ENCODE measurements around the gene ALDH1A3.

- TF ChIP-seq, protein P1, sequence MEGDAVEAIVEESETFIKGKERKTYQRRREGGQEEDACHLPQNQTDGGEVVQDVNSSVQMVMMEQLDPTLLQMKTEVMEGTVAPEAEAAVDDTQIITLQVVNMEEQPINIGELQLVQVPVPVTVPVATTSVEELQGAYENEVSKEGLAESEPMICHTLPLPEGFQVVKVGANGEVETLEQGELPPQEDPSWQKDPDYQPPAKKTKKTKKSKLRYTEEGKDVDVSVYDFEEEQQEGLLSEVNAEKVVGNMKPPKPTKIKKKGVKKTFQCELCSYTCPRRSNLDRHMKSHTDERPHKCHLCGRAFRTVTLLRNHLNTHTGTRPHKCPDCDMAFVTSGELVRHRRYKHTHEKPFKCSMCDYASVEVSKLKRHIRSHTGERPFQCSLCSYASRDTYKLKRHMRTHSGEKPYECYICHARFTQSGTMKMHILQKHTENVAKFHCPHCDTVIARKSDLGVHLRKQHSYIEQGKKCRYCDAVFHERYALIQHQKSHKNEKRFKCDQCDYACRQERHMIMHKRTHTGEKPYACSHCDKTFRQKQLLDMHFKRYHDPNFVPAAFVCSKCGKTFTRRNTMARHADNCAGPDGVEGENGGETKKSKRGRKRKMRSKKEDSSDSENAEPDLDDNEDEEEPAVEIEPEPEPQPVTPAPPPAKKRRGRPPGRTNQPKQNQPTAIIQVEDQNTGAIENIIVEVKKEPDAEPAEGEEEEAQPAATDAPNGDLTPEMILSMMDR (IDR thresholded peaks at IDR 0.05; ENCODE audit: insufficient read depth, low read length): no peak
- TF ChIP-seq POLR2AphosphoS5 (IDR thresholded peaks at IDR 0.05; ENCODE audit: low read depth): no peak
These were observed 12.2 kb upstream of the ALDH1A3 start for GRCh38 chr15:100867433-100867832.

Data from HL-60 (cell line).